Astrocyte of the cerebellum (primary cell): ENCODE data around the gene TPX2.
"Not testable (repeated sequence)": the region's sequence is repeated elsewhere in the genome, so short reads cannot be mapped to it uniquely, and the experiment has no call there.

Experiments
- DNase-seq: peaks from one replicate; pipeline ENCODE4 v3.0.0-alpha.2; 2011; ENCODE audit warnings: low read depth
- H3K4me3 ChIP-seq: 2 replicates; pipeline ENCODE4 v1.5.1; 2011; ENCODE audit warnings: mild to moderate bottlenecking, low read depth, low read length, moderate library complexity
- in situ Hi-C: cut with HindIII; loops from 2 replicates; pipeline ENCODE4 v1.10.0; 2017; ENCODE audit warnings: low sequenced_read_pairs
- TF ChIP-seq, protein P1 (sequence below): IDR thresholded peaks from 2 replicates; pipeline ENCODE4 v1.5.1; 2012; ENCODE audit warnings: low read length, low read depth, moderate library complexity, mild to moderate bottlenecking; ENCODE audit errors: missing control alignments

TPX2 gene

DNA sequence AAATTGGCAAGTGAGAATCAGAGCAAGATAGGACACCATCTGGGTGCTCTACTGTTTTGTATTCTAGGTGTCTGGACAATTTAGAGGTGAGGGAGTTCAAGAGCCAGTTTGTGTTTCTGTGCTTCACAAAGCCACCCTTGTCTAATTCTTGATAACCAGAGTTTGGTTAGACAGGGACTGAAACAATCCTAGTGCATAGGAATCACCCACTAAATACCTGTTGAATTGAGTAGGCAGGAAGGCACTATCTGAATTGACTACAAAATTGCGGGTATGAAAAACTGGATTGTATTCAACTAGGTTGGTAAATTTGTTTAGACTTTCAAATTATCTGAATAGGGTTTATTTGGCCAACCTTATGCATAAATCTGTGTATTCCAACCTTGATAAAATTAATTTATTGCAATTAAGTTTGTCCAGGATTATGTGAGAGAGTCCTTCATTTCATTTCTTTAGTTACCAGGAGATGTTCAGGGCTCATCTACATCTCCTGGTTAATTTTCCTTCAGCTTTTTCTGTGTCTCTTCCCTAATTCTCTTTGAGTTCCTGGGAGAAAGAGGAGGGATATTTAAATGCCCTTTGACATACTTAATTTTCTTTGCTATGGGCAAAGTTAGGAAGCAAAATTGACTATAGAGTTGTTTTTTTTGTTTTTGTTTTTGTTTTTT is 1.7 kb downstream of the TPX2 start:
- TF ChIP-seq, protein P1, sequence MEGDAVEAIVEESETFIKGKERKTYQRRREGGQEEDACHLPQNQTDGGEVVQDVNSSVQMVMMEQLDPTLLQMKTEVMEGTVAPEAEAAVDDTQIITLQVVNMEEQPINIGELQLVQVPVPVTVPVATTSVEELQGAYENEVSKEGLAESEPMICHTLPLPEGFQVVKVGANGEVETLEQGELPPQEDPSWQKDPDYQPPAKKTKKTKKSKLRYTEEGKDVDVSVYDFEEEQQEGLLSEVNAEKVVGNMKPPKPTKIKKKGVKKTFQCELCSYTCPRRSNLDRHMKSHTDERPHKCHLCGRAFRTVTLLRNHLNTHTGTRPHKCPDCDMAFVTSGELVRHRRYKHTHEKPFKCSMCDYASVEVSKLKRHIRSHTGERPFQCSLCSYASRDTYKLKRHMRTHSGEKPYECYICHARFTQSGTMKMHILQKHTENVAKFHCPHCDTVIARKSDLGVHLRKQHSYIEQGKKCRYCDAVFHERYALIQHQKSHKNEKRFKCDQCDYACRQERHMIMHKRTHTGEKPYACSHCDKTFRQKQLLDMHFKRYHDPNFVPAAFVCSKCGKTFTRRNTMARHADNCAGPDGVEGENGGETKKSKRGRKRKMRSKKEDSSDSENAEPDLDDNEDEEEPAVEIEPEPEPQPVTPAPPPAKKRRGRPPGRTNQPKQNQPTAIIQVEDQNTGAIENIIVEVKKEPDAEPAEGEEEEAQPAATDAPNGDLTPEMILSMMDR, result no peak
- peak overlapping the region; percentile 84 for H3K4me3 ChIP-seq
- in situ Hi-C loops, result no loop called here

DNA sequence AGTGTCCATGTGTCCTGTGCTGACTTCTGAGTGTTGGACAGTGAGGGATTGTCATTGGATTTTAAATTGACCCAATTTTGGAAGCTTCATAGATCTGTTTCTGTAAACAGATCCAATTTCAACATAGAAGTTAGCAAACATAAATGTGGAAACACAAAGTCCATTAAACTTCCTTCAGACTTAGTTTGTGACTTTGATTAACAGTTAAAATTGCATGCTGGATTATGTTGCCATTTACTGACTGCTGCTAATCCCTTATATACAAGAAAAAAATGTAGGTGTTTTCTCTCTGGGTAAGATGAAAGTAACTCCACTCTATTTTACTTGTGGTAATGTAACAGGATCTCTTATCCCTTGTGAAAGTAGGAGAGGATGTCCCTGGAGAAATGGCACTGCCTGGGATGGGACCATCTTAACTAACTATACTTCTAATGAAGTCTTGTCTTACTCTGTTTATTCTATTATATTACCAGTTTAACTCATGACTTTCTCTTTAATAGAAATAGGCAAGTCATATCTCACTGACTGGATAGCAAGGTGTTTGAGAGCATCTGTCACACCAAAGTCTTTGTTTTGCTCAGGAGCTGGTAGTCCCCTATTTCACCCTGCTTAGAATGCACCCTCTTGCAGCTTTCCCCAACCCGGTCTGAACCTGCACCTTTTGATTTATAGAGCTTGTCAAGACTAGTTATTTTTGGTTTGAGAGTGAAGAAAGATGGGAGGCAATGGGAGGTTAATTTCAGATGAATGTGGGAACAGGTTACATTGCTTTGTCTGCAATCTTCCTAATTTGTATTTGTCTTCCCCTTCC is 7.2 kb downstream of the TPX2 start:
- TF ChIP-seq, protein P1, result no peak
- H3K4me3 ChIP-seq, result no peak overlapping the region
- in situ Hi-C loops, result loop anchor here (5.0 kb wide), 1 partner anchor 276 kb away; no protein-coding TSS in a partner anchor
- no peak for DNase-seq

More for the DNA sequence above, 1.7 kb downstream of the TPX2 start:
- no peak for DNase-seq

DNA sequence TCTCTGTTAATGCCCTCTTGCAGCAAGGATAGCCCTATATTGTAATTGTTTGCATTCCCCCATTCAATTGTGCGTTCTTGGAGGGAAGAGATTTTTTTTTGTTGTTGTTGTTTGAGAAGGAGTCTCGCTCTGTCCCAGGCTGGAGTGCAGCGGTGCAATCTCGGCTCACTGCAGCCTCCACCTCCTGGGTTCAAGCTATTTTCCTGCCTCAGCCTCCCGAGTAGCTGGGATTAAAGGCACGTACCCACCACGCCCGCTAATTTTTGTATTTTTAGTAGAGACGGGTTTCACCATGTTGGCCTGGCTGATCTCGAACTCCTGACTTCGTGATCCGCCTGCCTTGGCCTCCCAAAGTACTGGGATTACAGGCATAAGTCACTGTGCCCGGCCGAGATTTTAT is 7.9 kb downstream of the TPX2 start:
- H3K4me3 ChIP-seq, DNase-seq: not testable (repeated sequence)
- in situ Hi-C loops, result loop anchor here (5.0 kb wide), 1 partner anchor 275 kb away; no protein-coding TSS in a partner anchor

DNA sequence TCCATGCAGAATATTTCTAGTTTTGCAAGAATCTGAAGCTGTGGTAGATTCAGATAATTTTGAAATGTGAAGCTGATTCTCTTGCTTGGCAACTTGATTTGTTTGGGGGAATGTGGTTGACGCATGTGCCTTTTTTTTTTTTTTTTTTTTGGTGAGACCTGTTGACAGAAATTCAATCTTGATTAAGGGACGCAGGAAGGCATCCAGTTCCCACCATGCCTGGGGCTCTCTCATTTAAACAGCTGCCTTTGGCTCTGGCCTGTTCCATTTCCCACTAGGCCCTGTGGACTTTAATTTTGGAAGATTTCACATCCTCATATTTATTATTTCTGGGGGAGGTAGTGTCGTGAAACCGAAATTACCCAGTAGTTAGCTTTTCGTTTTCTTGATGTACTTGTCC is 8.6 kb downstream of the TPX2 start:
- in situ Hi-C loops, result loop anchor here (5.0 kb wide), 1 partner anchor 275 kb away; no protein-coding TSS in a partner anchor
- DNase-seq, result no peak
- TF ChIP-seq, protein P1, result no peak
- no peak overlapping the region for H3K4me3 ChIP-seq

DNA sequence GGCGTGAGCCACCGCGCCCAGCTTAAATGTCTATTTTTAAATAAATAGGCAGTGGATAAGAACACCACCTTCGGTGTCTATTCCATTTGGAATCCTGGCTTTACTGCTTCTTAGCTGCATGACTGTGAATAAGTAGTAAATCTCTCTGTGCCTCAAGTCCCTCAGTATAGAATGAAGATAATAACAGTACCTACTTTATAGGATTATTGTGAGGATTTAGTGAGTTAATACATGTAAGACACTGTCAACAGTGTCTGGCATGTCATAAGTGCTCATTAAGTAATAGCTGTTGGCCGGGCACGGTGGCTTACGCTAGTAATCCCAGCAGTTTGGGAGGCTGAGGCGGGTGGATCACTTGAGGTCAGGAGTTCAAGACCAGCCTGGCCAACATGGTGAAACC is 10.1 kb downstream of the TPX2 start:
- in situ Hi-C loops, result loop anchor here (5.0 kb wide), 1 partner anchor 273 kb away; no protein-coding TSS in a partner anchor
- DNase-seq, result no peak
- no peak overlapping the region for H3K4me3 ChIP-seq
- TF ChIP-seq, protein P1, result no peak

DNA sequence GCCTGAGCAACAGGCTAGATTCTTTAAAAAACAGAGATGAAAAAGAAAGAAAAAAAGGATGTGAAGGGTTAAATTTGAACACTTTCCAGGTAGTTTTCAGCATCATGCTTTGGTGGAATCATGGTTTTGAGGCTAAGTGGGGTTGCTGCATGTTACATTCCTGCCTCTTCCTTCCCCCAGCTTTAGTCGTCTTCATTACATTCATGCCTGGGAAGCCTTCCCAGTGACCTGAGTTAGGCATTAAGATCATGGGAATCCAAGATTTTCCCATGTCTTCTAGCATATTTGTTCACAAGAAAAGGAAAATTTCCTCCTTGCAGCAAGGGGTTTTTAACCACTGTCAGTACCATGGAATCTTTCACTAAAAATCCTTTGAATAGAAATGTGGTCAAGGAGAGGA is 12.0 kb downstream of the TPX2 start:
- no peak overlapping the region for H3K4me3 ChIP-seq
- TF ChIP-seq, protein P1, result no peak
- DNase-seq, result peak; percentile 94
- in situ Hi-C loops, result no loop called here

DNA sequence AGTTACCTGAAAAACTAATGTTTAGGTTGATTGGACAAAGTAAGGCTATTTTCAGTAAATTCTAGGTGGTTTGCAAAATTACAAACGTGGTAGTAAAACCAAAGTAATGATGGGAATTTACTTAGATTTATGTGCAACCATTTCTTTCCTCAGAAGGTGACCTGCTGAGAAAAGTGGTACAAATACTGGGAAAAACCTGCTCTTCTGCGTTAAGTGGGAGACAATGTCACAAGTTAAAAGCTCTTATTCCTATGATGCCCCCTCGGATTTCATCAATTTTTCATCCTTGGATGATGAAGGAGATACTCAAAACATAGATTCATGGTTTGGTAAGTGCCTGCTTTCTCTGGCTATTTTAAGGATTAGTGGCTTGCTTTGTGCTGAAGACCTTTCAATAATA is 18.2 kb downstream of the TPX2 start:
- H3K4me3 ChIP-seq, result no peak overlapping the region
- in situ Hi-C loops, result loop anchor here (5.0 kb wide), 1 partner anchor 55 kb away; no protein-coding TSS in a partner anchor
- DNase-seq, result no peak
- TF ChIP-seq, protein P1, result no peak
